Peyer's patch (tissue), 4 donors: ENCODE measurements around the gene ARL4D.
"Not testable (repeated sequence)": the region's sequence is repeated elsewhere in the genome, so short reads cannot be mapped to it uniquely, and the experiment has no call there.

Source experiments
- POLR2A ChIP-seq, 2 donors: fragments of 450-650 bp; IDR thresholded peaks; one replicate each; pipeline ENCODE4 v1.5.1; 2017; ENCODE audit warnings: antibody characterized with exemption in 2 of 2, mild to moderate bottlenecking in 2 of 2, moderate library complexity in 2 of 2
- TF ChIP-seq, protein P1 (sequence below), 6 experiments: fragments of 450-650 bp in 4 of 6; fragments of 200-600 bp in 2 of 6; sonication (generic) in 1 of 6; IDR thresholded peaks; one replicate each; pipeline ENCODE4 v1.5.1; 2017 to 2019; ENCODE audit warnings: antibody characterized with exemption in 6 of 6, mild to moderate bottlenecking in 3 of 6, moderate library complexity in 1 of 6

DNA sequence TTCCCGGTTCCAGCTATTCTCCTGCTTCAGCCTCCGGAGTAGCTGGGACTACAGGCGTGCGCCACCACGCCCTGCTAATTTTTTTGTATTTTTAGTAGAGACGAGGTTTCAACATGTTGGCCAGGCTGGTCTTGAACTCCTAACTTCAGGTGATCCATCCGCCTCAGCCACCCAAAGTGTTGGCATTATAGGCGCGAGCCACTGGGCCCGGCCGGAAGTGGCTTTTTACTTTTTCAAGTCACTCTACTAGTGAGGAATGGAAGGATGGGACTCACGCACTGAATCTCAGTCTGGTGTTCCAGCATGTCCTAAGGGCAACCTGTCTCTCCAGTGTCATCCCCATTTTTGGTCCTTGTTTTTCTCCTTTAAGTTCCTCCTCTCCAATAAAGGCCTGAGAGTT is 4.1 kb upstream of the ARL4D start:
- TF ChIP-seq, protein P1, sequence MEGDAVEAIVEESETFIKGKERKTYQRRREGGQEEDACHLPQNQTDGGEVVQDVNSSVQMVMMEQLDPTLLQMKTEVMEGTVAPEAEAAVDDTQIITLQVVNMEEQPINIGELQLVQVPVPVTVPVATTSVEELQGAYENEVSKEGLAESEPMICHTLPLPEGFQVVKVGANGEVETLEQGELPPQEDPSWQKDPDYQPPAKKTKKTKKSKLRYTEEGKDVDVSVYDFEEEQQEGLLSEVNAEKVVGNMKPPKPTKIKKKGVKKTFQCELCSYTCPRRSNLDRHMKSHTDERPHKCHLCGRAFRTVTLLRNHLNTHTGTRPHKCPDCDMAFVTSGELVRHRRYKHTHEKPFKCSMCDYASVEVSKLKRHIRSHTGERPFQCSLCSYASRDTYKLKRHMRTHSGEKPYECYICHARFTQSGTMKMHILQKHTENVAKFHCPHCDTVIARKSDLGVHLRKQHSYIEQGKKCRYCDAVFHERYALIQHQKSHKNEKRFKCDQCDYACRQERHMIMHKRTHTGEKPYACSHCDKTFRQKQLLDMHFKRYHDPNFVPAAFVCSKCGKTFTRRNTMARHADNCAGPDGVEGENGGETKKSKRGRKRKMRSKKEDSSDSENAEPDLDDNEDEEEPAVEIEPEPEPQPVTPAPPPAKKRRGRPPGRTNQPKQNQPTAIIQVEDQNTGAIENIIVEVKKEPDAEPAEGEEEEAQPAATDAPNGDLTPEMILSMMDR (IDR thresholded peaks at IDR 0.05) = not testable (repeated sequence)
- TF ChIP-seq POLR2A (IDR thresholded peaks at IDR 0.05) = not testable (repeated sequence)
